Stimulated activated CD8-positive, alpha-beta memory T cell treated with anti-CD3 and anti-CD28 coated beads, Interleukin-7, amount 100 ng/mL, for 4 hours (primary cell): ENCODE data around the gene CPEB4.

Source experiments
- DNase-seq, 2 donors: peaks; one replicate each; pipeline ENCODE4 v3.0.0-alpha.2; 2020; ENCODE audit warnings: low read depth in 2 of 2

Gene CPEB4

GRCh38 chr5:173858670-173859407, 29.3 kb upstream of the CPEB4 start:
- DNase-seq = no peak

GRCh38 chr5:173859408-173860159, 28.6 kb upstream of the CPEB4 start:
- DNase-seq = no peak

- no peak for DNase-seq
Observed at GRCh38 chr5:173862047-173862477, 26.1 kb upstream of the CPEB4 start.

- DNase-seq = no peak
Observed at GRCh38 chr5:173863359-173863758, 24.8 kb upstream of the CPEB4 start.

GRCh38 chr5:173864126-173865050, 23.8 kb upstream of the CPEB4 start:
- no peak for DNase-seq

- no peak for DNase-seq
Observed at GRCh38 chr5:173866243-173866857, 21.8 kb upstream of the CPEB4 start.

GRCh38 chr5:173866858-173867679, 21.1 kb upstream of the CPEB4 start:
- no peak for DNase-seq

GRCh38 chr5:173868096-173868880, 19.9 kb upstream of the CPEB4 start:
- no peak for DNase-seq

- no peak for DNase-seq
Observed at GRCh38 chr5:173869316-173869715, 18.8 kb upstream of the CPEB4 start.

GRCh38 chr5:173872957-173873305, 15.2 kb upstream of the CPEB4 start:
- DNase-seq = no peak

- no peak for DNase-seq
Observed at GRCh38 chr5:173873306-173873922, 14.7 kb upstream of the CPEB4 start.

GRCh38 chr5:173875189-173875588, 13.0 kb upstream of the CPEB4 start:
- no peak for DNase-seq

GRCh38 chr5:173878224-173878967, 9.8 kb upstream of the CPEB4 start:
- DNase-seq = no peak

- no peak for DNase-seq
Observed at GRCh38 chr5:173880306-173880985, 7.7 kb upstream of the CPEB4 start.

- DNase-seq = no peak
Observed at GRCh38 chr5:173881811-173882575, 6.2 kb upstream of the CPEB4 start.

GRCh38 chr5:173882632-173883031, 5.5 kb upstream of the CPEB4 start:
- DNase-seq = no peak

GRCh38 chr5:173883347-173883924, 4.7 kb upstream of the CPEB4 start:
- no peak for DNase-seq
